SK-N-SH (cell line): ENCODE results near the gene PHACTR4. TPM values are rescaled to one million over a fixed set of nuclear protein-coding genes. Genes with fewer than 3 reads are reported as not detected.

Experiments used
- CTCF ChIA-PET: fragments of 300-600, 350-600 bp; formaldehyde crosslinking; extraction: SDS; loops from one replicate; lab custom pipeline; 2021; lab: Yijun Ruan, JAX
- POLR2A ChIA-PET: fragments of 350-600 bp; sonication (Branson Sonifier 250); formaldehyde crosslinking; extraction: SDS; loops from one replicate; lab custom pipeline; 2020; ENCODE audit warnings: antibody characterized with exemption, inconsistent platforms; lab: Yijun Ruan, JAX
- DNase-seq: peaks from one replicate; pipeline ENCODE4 v3.0.0; 2012
- H2AFZ ChIP-seq: fragments of 200-600 bp; sonication (generic); 2 replicates; pipeline ENCODE4 v1.8.1; 2016; ENCODE audit warnings: antibody characterized with exemption, mild to moderate bottlenecking, low read depth
- H3F3A ChIP-seq: fragments of 200-600 bp; sonication (generic); replicated peaks from 2 replicates; pipeline ENCODE3; 2016; ENCODE audit warnings: antibody characterized with exemption, mild to moderate bottlenecking; ENCODE audit not compliant: insufficient read depth
- H3K27ac ChIP-seq, 2 experiments: fragments of 200-500 bp in 1 of 2; fragments of 200-600 bp in 1 of 2; sonication (Bioruptor generic) in 1 of 2; sonication (generic), shearing (Covaris generic) in 1 of 2; 2 replicates each; pipeline versions ENCODE4 v1.5.1 to v1.6.1; 2014 to 2016; ENCODE audit warnings: low read depth in 2 of 2, inconsistent platforms in 1 of 2, low read length in 1 of 2, mild to moderate bottlenecking in 1 of 2, mixed read lengths in 1 of 2
- H3K27me3 ChIP-seq: fragments of 200-600 bp; sonication (generic), shearing (Covaris generic); 2 replicates; pipeline ENCODE4 v1.6.1; 2016; ENCODE audit warnings: mixed run types; ENCODE audit not compliant: insufficient read depth
- H3K36me3 ChIP-seq, 2 experiments: fragments of 200-500 bp in 1 of 2; fragments of 200-600 bp in 1 of 2; sonication (Bioruptor generic) in 1 of 2; sonication (generic) in 1 of 2; replicated peaks in 1 of 2; 2 replicates each; pipeline versions ENCODE3 to v1.5.1; 2014 to 2016; ENCODE audit warnings: low read length in 1 of 2, mild to moderate bottlenecking in 1 of 2; ENCODE audit not compliant: insufficient read depth in 2 of 2, control insufficient read depth in 1 of 2
- H3K4me1 ChIP-seq, 2 experiments: fragments of 200-500 bp in 1 of 2; fragments of 200-600 bp in 1 of 2; sonication (Bioruptor generic) in 1 of 2; sonication (generic), shearing (Covaris generic) in 1 of 2; 2 replicates each; pipeline versions ENCODE4 v1.5.1 to v1.6.1; 2014 to 2016; ENCODE audit warnings: low read depth in 1 of 2, low read length in 1 of 2, mixed run types in 1 of 2; ENCODE audit not compliant: insufficient read depth in 2 of 2, control insufficient read depth in 1 of 2
- H3K4me2 ChIP-seq: fragments of 200-600 bp; sonication (generic), shearing (Covaris generic); 2 replicates; pipeline ENCODE4 v1.6.1; 2017; ENCODE audit warnings: mixed run types
- H3K4me3 ChIP-seq, 2 experiments: fragments of 200-500 bp in 1 of 2; fragments of 200-600 bp in 1 of 2; sonication (Bioruptor generic) in 1 of 2; sonication (generic), shearing (Covaris generic) in 1 of 2; 2 replicates each; pipeline versions ENCODE4 v1.5.1 to v1.8.1; 2014 to 2016; ENCODE audit warnings: low read depth in 2 of 2, inconsistent platforms in 1 of 2, low read length in 1 of 2, mild to moderate bottlenecking in 1 of 2, mixed read lengths in 1 of 2, moderate library complexity in 1 of 2
- H3K79me2 ChIP-seq: fragments of 200-600 bp; sonication (generic); 2 replicates; pipeline ENCODE4 v1.8.1; 2017; ENCODE audit warnings: mild to moderate bottlenecking; ENCODE audit not compliant: insufficient read depth
- H3K9ac ChIP-seq: fragments of 200-600 bp; sonication (generic); 2 replicates; pipeline ENCODE4 v1.6.1; 2017; ENCODE audit warnings: mixed run types
- H3K9me2 ChIP-seq: fragments of 200-600 bp; sonication (generic); 2 replicates; pipeline ENCODE4 v1.6.1; 2017; ENCODE audit warnings: mixed run types
- H3K9me3 ChIP-seq: fragments of 200-600 bp; sonication (generic); 2 replicates; pipeline ENCODE4 v1.6.1; 2017; ENCODE audit warnings: mixed run types, mild to moderate bottlenecking, moderate library complexity
- H4K20me1 ChIP-seq: fragments of 200-600 bp; sonication (generic); 2 replicates; pipeline ENCODE4 v1.6.1; 2017; ENCODE audit warnings: mild to moderate bottlenecking, mixed run types; ENCODE audit not compliant: insufficient read depth
- CHD2 ChIP-seq: fragments of 150-350 bp; IDR thresholded peaks from 2 replicates; pipeline ENCODE4 v1.6.1; 2018; ENCODE audit warnings: low read length; ENCODE audit not compliant: partially characterized antibody
- EP300 ChIP-seq, 2 experiments: IDR thresholded peaks; 2 replicates each; pipeline versions ENCODE4 v1.4.0 to v1.6.1; 2012; ENCODE audit warnings: borderline replicate concordance in 1 of 2, low read depth in 1 of 2, low read length in 1 of 2
- FOXM1 ChIP-seq: IDR thresholded peaks from 2 replicates; pipeline ENCODE4 v1.4.0; 2012; ENCODE audit warnings: low read depth, mild to moderate bottlenecking
- GABPA ChIP-seq: IDR thresholded peaks from 2 replicates; pipeline ENCODE4 v1.4.0; 2012; ENCODE audit warnings: low read depth, mild to moderate bottlenecking
- IRF3 ChIP-seq: fragments of 150-350 bp; IDR thresholded peaks from 2 replicates; pipeline ENCODE4 v1.6.1; 2016; ENCODE audit warnings: mild to moderate bottlenecking, low read depth, low read length
- POLR2AphosphoS5 ChIP-seq: IDR thresholded peaks from 2 replicates; pipeline ENCODE4 v1.6.1; 2012; ENCODE audit warnings: low read depth, low read length
- RAD21 ChIP-seq: IDR thresholded peaks from 2 replicates; pipeline ENCODE4 v1.6.1; 2012; ENCODE audit warnings: mild to moderate bottlenecking, low read length
- REST ChIP-seq: IDR thresholded peaks from 2 replicates; pipeline ENCODE4 v1.6.1; 2012; ENCODE audit warnings: mild to moderate bottlenecking, low read depth, low read length, moderate library complexity
- SIN3A ChIP-seq: IDR thresholded peaks from 2 replicates; pipeline ENCODE4 v1.6.1; 2012; ENCODE audit warnings: low read depth, mild to moderate bottlenecking, low read length, moderate library complexity, borderline replicate concordance
- TAF1 ChIP-seq: IDR thresholded peaks from 2 replicates; pipeline ENCODE4 v1.6.1; 2012; ENCODE audit warnings: low read depth, mild to moderate bottlenecking, low read length, moderate library complexity, borderline replicate concordance
- TCF12 ChIP-seq: IDR thresholded peaks from 2 replicates; pipeline ENCODE4 v1.4.0; 2012
- TEAD4 ChIP-seq: IDR thresholded peaks from 2 replicates; pipeline ENCODE4 v1.4.0; 2012; ENCODE audit warnings: mild to moderate bottlenecking, borderline replicate concordance; ENCODE audit not compliant: insufficient read depth
- WGBS: methylation state at CpG from one replicate; pipeline ENCODE4 v1.1.6; 2017; ENCODE audit warnings: low lambda C conversion rate; 5-methylcytosine and 5-hydroxymethylcytosine counted together
- polyA plus RNA-seq, 3 experiments: library from polyadenylated mRNA; depleted of rRNA; stranded (reverse); fragments of >200 nt; gene quantifications; 2 replicates each; pipeline ENCODE4 v1.2.3, GENCODE V29; 2012
- TF ChIP-seq, protein P1 (sequence below): fragments of 150-350 bp; IDR thresholded peaks from 2 replicates; pipeline ENCODE4 v1.6.1; 2017; ENCODE audit warnings: antibody characterized with exemption, low read length, low read depth, borderline replicate concordance

Gene PHACTR4
- polyA plus RNA-seq, 1 of the 3 experiments (the other 2 are of a cell fraction) = 9.8 TPM

GRCh38 chr1:28450561-28450960, 81.0 kb downstream of the PHACTR4 start:
- Histone ChIP-seq H3K36me3 (peaks cover 0 to 6% of the 10 kb centered on the region in 2 experiments), H4K20me1 (0 out of 2 replicates have a peak, but pooled peaks cover 3% of the 10 kb centered on the region), H3K9me2 (no peaks in the 10 kb centered on the region), H3K27ac (peak overlapping the region in 1 of 2 experiments; percentile 26; a peak in 1 of 4 replicates), H3K9ac (no peak overlapping the region), H3K79me2 (peaks cover 82% of the 10 kb centered on the region), H3K27me3 (no peaks in the 10 kb centered on the region), H3K9me3 (no peaks in the 10 kb centered on the region), H3K4me3 (no peak overlapping the region), H3K4me2 (no peak overlapping the region), H2AFZ (no peak overlapping the region), H3F3A (peaks cover 22% of the 10 kb centered on the region), H3K4me1 (peaks cover 2 to 10% of the 10 kb centered on the region in 2 experiments; a peak in 2 of 4 replicates)
- DNase-seq = no peak
- POLR2A ChIA-PET = interaction anchor here (0.6 kb wide), 1 partner anchor 131 kb away, joined by 3 read pairs; no protein-coding TSS in a partner anchor
- TF ChIP-seq SIN3A (no peak), TCF12 (no peak), TAF1 (no peak), IRF3 (no peak), CHD2 (no peak), EP300 (IDR thresholded peaks at IDR 0.05; ENCODE audit: borderline replicate concordance in 1 of 2, low read depth in 1 of 2, low read length in 1 of 2) (no peak), FOXM1 (no peak), REST (no peak)
- TF ChIP-seq, protein P1, sequence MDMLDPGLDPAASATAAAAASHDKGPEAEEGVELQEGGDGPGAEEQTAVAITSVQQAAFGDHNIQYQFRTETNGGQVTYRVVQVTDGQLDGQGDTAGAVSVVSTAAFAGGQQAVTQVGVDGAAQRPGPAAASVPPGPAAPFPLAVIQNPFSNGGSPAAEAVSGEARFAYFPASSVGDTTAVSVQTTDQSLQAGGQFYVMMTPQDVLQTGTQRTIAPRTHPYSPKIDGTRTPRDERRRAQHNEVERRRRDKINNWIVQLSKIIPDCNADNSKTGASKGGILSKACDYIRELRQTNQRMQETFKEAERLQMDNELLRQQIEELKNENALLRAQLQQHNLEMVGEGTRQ = no peak
- WGBS = 90% methylated on average over 5 of the region's 5 CpGs
- CTCF ChIA-PET = interaction anchor here (1.1 kb wide), 1 partner anchor 41 kb away, joined by 3 read pairs; no protein-coding TSS in a partner anchor

DNA sequence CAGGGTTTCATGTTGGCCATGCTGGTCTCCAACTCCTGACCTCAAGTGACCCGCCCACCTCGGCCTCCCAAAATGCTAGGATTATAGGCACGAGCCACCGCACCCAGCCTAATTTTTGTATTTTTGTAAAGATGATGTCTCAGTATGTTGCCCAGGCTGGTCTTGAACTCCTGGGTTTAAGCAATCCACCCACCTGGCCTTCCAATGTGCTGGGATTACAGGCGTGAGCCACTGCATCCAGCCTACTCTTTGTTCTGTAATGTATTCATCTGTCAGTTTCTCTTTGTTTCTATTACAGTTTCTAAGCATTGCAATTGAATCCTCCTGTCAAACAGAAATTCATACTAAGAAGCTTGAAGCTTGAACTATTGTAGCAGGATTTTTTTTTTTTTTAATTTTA, 81.5 kb downstream of the PHACTR4 start:
- H4K20me1 ChIP-seq = 0 out of 2 replicates have a peak, but pooled peaks cover 3% of the 10 kb centered on the region
- no peak overlapping the region for H3K4me3 ChIP-seq
- no peak overlapping the region for H3K27ac ChIP-seq
- WGBS = 97% methylated on average over 5 of the region's 5 CpGs
- CTCF ChIA-PET = interaction anchor here (1.1 kb wide), 1 partner anchor 42 kb away, joined by 3 read pairs; no protein-coding TSS in a partner anchor
- no peak for TF ChIP-seq TAF1
- TF ChIP-seq POLR2AphosphoS5 = no peak
- no peak for TF ChIP-seq SIN3A
- no peak for TF ChIP-seq RAD21
- TF ChIP-seq TEAD4 = no peak
- no peak for TF ChIP-seq GABPA
- TF ChIP-seq IRF3 = no peak
- peaks cover 27% of the 10 kb centered on the region for H3F3A ChIP-seq
- POLR2A ChIA-PET = interaction anchor here (0.6 kb wide), 2 partner anchors 57 to 548 kb away, joined by 3 read pairs; no protein-coding TSS in a partner anchor
- H3K79me2 ChIP-seq = peaks cover 78% of the 10 kb centered on the region
- H3K9ac ChIP-seq = no peak overlapping the region
- no peak for DNase-seq
- no peak overlapping the region for H2AFZ ChIP-seq
- H3K36me3 ChIP-seq = peaks cover 0 to 3% of the 10 kb centered on the region in 2 experiments
- H3K9me3 ChIP-seq = no peaks in the 10 kb centered on the region
- no peaks in the 10 kb centered on the region for H3K27me3 ChIP-seq
- H3K9me2 ChIP-seq = no peaks in the 10 kb centered on the region
- H3K4me2 ChIP-seq = no peak overlapping the region
- H3K4me1 ChIP-seq = peaks cover 2 to 12% of the 10 kb centered on the region in 2 experiments; a peak in 3 of 4 replicates
